ENCODE measurements around the gene DDB1.

The DDB1 gene

DNA sequence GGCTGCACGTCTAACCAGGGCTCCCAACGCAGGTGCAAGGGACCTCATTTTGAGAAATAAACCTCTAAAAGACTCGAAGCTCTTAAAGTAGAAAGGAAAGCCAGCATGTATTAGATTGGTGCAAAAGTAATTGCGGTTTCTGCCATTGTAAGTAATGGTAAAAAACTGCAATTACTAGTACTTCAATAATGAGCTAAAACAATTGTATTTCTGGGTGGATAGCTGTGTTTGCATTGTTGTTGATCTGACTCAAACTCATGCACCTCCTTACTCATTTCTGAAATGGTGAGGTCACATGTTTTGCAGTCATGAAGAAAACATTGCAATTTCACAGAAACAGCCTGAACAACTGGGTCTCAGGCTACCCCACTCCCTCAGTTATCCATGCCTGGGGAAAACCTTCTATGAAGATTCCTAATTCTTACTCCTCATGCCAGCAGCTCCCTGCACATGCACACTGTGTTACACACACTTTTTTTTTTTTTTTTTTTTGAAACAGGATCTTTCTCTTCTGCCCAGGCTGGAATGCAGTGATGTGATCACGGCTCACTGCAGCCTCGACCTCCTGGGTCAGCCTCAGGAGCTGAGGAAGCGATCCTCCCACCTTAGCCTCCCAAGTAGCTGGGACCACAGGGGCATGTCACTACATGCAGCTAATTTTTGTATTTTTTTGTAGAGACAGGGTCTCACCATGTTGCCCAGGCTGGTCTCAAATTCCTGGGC, 62.4 kb downstream of the DDB1 start:
- TF ChIP-seq EZH2 (IDR thresholded peaks at IDR 0.05) = no peak
- no peak for TF ChIP-seq POLR2AphosphoS5 (IDR thresholded peaks at IDR 0.05; ENCODE audit: borderline replicate concordance, low read depth, low read length)
- TF ChIP-seq FOXP2 (optimal IDR thresholded peaks at IDR 0.05; ENCODE audit: control extremely low read depth, extremely low read length, insufficient read depth) = no peak
- no peak for DNase-seq (ENCODE audit: low read depth, low spot score)

DNA sequence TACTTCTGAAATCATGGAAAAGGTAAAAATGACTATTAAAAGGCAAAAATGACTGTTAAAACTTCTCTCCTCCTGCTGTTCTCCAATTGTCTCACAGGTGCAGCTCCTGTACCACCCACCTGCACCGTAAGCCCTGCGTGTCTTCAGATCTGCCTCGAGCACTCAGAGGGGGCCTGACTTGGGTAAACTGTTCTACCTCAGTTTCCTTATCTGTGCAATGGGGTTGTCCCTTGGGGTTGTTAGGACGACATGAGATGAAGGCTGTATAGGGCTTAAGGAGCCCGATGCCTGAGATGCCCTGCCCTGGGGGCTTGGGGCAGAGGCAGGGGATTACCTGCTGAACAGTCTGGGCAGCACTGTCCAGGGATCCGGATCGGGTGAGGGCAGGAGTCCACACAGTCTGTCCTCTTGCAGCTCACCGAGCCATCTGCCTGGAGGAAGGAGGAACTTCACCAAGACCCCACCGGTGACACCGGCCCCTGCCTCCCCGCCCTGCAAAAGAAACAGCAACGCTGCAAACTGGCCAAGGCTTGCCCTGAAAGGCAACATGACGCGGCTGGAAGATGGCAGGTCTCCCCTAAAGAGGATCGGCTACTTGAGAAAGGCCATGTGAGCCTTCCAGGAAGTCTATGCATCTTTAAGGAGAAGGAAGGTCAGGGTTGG, 64.2 kb downstream of the DDB1 start:
- Histone ChIP-seq H3K36me3 (ENCODE audit: insufficient read depth, low read length) (no peaks in the 10 kb centered on the region; the same call in 1 of the 2 replicates), H3K4me3 (no peak overlapping the region), H3K27ac (no peak overlapping the region), H3K9me3 (ENCODE audit: low read depth, low read length) (no peaks in the 10 kb centered on the region), H3K9ac (ENCODE audit: insufficient read length) (no peak overlapping the region)
- TF ChIP-seq POLR2AphosphoS5 (IDR thresholded peaks at IDR 0.05; ENCODE audit: borderline replicate concordance, low read depth, low read length) = no peak
- no peak for TF ChIP-seq FOXP2 (optimal IDR thresholded peaks at IDR 0.05; ENCODE audit: control extremely low read depth, extremely low read length, insufficient read depth)
- no peak for TF ChIP-seq EZH2 (IDR thresholded peaks at IDR 0.05)
- no peak for DNase-seq (ENCODE audit: low read depth, low spot score)

More for the DNA sequence above, 62.4 kb downstream of the DDB1 start:
- H3K36me3 ChIP-seq (ENCODE audit: insufficient read depth, low read length) = no peaks in the 10 kb centered on the region; the same call in 1 of the 2 replicates
- no peak overlapping the region for H3K27ac ChIP-seq
- no peaks in the 10 kb centered on the region for H3K9me3 ChIP-seq (ENCODE audit: low read depth, low read length)
- no peak overlapping the region for H3K4me3 ChIP-seq
- no peak overlapping the region for H3K9ac ChIP-seq (ENCODE audit: insufficient read length)

DNA sequence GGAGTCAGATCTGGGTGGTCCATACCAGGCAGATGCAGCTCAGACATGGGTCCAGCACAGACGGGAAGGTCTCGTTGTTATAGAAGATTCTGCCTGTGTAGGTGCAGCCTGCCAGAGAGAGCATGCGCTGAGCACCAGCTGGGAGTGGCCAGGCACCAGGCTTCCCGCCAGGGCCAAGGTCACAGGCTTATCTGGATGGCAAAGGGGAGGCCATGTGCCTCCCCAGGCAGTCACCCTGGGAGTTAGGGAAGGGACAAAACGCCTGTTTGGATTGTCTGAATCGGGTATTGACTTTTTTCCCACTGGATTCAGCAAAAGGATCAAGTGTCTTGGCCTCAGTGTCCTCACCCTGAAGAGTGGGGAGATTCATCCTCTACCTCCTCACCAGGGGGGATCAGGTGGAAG, 65.5 kb downstream of the DDB1 start:
- no peak overlapping the region for H3K9ac ChIP-seq (ENCODE audit: insufficient read length)
- H3K27ac ChIP-seq = no peak overlapping the region
- DNase-seq (ENCODE audit: low read depth, low spot score) = no peak
- no peaks in the 10 kb centered on the region; the same call in 1 of the 2 replicates for H3K36me3 ChIP-seq (ENCODE audit: insufficient read depth, low read length)
- H3K4me3 ChIP-seq = no peak overlapping the region
- no peaks in the 10 kb centered on the region for H3K9me3 ChIP-seq (ENCODE audit: low read depth, low read length)
- TF ChIP-seq EZH2 (IDR thresholded peaks at IDR 0.05) (no peak), POLR2AphosphoS5 (IDR thresholded peaks at IDR 0.05; ENCODE audit: borderline replicate concordance, low read depth, low read length) (no peak), FOXP2 (optimal IDR thresholded peaks at IDR 0.05; ENCODE audit: control extremely low read depth, extremely low read length, insufficient read depth) (no peak)

DNA sequence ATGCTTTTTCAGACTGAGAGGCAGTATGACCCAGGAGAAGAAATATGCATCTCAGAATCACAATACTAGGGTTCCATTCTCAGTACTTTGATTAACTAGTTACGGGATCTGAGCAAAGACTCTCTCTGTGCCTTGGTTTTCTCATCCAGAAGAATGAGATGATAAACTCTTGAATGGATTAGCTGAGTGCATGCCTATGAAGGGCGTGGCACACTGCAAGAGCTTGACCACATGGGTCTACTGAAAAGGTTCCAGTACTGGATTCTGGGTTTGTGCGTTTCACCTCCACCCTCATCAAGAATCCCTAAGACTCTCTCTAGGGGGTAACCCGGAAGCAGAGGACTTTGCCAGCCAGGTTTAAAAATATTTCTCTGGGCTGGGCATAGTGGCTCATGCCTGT, 66.3 kb downstream of the DDB1 start:
- DNase-seq (ENCODE audit: low read depth, low spot score) = no peak
- Histone ChIP-seq H3K9ac (ENCODE audit: insufficient read length) (no peak overlapping the region), H3K27ac (no peak overlapping the region), H3K4me3 (no peak overlapping the region), H3K9me3 (ENCODE audit: low read depth, low read length) (no peaks in the 10 kb centered on the region), H3K36me3 (ENCODE audit: insufficient read depth, low read length) (no peaks in the 10 kb centered on the region; the same call in 1 of the 2 replicates)
- TF ChIP-seq EZH2 (IDR thresholded peaks at IDR 0.05) (no peak), POLR2AphosphoS5 (IDR thresholded peaks at IDR 0.05; ENCODE audit: borderline replicate concordance, low read depth, low read length) (no peak), FOXP2 (optimal IDR thresholded peaks at IDR 0.05; ENCODE audit: control extremely low read depth, extremely low read length, insufficient read depth) (no peak)

DNA sequence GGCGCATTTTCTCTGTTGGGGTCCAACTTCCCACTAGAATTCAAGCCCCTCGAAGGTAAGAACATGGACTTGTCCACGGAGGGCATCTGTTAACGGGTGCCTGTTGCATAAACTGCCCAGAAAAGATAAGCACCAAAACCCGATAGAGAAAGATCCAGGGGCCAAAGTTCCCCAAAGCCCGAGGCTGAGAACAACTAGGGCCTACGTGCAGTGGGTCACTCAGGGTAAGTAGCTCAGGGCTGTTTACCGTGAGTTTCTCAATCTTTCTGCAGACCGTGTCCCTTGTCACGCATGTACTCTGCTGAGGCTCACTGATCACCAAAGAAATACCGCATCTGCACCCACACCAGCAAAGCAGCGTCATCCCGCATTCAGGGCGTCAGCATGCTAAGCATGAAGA, 67.5 kb downstream of the DDB1 start:
- Histone ChIP-seq H3K27ac (no peak overlapping the region), H3K9me3 (ENCODE audit: low read depth, low read length) (no peaks in the 10 kb centered on the region), H3K4me3 (no peak overlapping the region), H3K36me3 (ENCODE audit: insufficient read depth, low read length) (no peaks in the 10 kb centered on the region), H3K9ac (ENCODE audit: insufficient read length) (no peak overlapping the region)
- TF ChIP-seq FOXP2 (optimal IDR thresholded peaks at IDR 0.05; ENCODE audit: control extremely low read depth, extremely low read length, insufficient read depth) (no peak), POLR2AphosphoS5 (IDR thresholded peaks at IDR 0.05; ENCODE audit: borderline replicate concordance, low read depth, low read length) (no peak), EZH2 (IDR thresholded peaks at IDR 0.05) (no peak)
- DNase-seq (ENCODE audit: low read depth, low spot score) = no peak

DNA sequence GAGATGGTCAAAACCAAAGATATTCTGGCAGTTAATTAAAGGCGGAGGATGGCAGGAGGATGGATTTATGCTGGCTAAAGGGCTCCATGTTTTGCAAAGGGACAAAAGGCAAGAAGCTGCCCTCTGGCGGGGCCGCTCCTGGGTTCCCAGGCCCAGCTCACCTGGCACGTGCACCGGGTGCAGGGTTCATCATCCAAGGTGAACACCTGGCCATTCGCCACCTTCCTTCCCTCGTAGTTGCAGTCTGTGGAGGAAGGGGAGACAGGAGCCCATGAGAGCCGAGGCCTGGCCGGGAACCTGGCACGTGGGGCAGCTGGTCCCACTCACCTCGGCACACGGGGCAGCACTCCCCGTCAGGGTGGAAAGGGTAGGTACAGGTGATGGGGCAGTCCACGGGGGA, 68.1 kb downstream of the DDB1 start:
- no peak overlapping the region for H3K9ac ChIP-seq (ENCODE audit: insufficient read length)
- H3K4me3 ChIP-seq = no peak overlapping the region
- no peaks in the 10 kb centered on the region for H3K9me3 ChIP-seq (ENCODE audit: low read depth, low read length)
- no peaks in the 10 kb centered on the region for H3K36me3 ChIP-seq (ENCODE audit: insufficient read depth, low read length)
- no peak for TF ChIP-seq POLR2AphosphoS5 (IDR thresholded peaks at IDR 0.05; ENCODE audit: borderline replicate concordance, low read depth, low read length)
- no peak overlapping the region for H3K27ac ChIP-seq
- DNase-seq (ENCODE audit: low read depth, low spot score) = no peak

DNA sequence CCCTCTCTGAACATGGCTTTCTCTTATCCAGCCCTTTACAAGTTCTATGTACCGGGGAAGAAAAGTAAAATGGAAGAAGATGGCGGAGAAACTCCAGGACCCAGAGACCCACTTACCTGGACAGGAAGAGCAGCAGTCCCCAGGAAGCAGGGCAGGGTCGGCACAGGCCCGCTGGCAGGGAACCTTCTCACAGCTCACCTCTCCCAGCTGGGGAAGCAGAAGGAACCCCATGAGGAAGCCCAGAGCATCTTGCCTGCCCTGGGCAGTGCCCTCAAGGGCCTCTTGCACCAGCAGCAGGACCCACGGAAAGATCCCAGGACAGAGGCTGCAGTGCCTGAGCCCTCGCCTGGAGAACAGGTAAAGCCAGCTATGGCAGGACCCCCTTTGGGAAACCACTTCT, 68.5 kb downstream of the DDB1 start:
- no peak overlapping the region for H3K27ac ChIP-seq
- no peak overlapping the region for H3K9ac ChIP-seq (ENCODE audit: insufficient read length)
- H3K9me3 ChIP-seq (ENCODE audit: low read depth, low read length) = no peaks in the 10 kb centered on the region
- no peak for TF ChIP-seq EZH2 (IDR thresholded peaks at IDR 0.05)
- no peak for TF ChIP-seq POLR2AphosphoS5 (IDR thresholded peaks at IDR 0.05; ENCODE audit: borderline replicate concordance, low read depth, low read length)
- no peak for TF ChIP-seq FOXP2 (optimal IDR thresholded peaks at IDR 0.05; ENCODE audit: control extremely low read depth, extremely low read length, insufficient read depth)
- no peaks in the 10 kb centered on the region for H3K36me3 ChIP-seq (ENCODE audit: insufficient read depth, low read length)
- no peak overlapping the region for H3K4me3 ChIP-seq
- no peak for DNase-seq (ENCODE audit: low read depth, low spot score)

DNA sequence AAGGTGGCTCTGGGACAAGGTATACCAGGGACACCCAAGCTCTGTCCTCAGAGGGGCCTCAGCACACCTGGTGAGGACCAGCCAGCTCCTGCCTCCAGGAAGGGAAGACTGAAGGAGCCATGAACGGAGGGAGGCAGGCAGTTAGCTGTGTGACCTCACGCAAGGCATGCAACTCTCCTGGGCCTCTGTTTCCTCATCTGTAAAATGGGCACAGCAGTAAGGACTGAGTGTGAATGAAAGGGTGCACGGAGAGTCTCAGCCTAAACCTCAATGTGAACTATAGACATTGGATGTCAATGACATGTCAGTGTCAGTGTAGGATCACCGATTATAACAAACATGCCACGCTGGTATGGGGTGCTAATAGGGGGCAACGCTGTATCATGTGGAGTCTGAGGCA, 73.5 kb downstream of the DDB1 start:
- TF ChIP-seq EZH2 (IDR thresholded peaks at IDR 0.05) = no peak
- no peak for TF ChIP-seq FOXP2 (optimal IDR thresholded peaks at IDR 0.05; ENCODE audit: control extremely low read depth, extremely low read length, insufficient read depth)
- no peak for TF ChIP-seq POLR2AphosphoS5 (IDR thresholded peaks at IDR 0.05; ENCODE audit: borderline replicate concordance, low read depth, low read length)
- Histone ChIP-seq H3K9ac (ENCODE audit: insufficient read length) (no peak overlapping the region), H3K4me3 (no peak overlapping the region), H3K27ac (no peak overlapping the region), H3K36me3 (ENCODE audit: insufficient read depth, low read length) (no peaks in the 10 kb centered on the region), H3K9me3 (ENCODE audit: low read depth, low read length) (no peaks in the 10 kb centered on the region)
- no peak for DNase-seq (ENCODE audit: low read depth, low spot score)

Measured in SK-N-MC (cell line).